Measurements from ENCODE around the gene CFAP97. TPM values are rescaled to one million over a fixed set of nuclear protein-coding genes. Genes with fewer than 3 reads are reported as not detected.

Gene CFAP97
- polyA plus RNA-seq, 1 experiment = 51.1 TPM

- ChIA-PET CTCF (no interaction called here), POLR2A (no interaction called here)
- no peaks in the 10 kb centered on the region for H3K9me3 ChIP-seq (ENCODE audit: control insufficient read depth, insufficient read depth, low read length)
- no peaks in the 10 kb centered on the region for H3K27me3 ChIP-seq (ENCODE audit: control insufficient read depth, insufficient read depth, low read length)
- TF ChIP-seq, protein P1, sequence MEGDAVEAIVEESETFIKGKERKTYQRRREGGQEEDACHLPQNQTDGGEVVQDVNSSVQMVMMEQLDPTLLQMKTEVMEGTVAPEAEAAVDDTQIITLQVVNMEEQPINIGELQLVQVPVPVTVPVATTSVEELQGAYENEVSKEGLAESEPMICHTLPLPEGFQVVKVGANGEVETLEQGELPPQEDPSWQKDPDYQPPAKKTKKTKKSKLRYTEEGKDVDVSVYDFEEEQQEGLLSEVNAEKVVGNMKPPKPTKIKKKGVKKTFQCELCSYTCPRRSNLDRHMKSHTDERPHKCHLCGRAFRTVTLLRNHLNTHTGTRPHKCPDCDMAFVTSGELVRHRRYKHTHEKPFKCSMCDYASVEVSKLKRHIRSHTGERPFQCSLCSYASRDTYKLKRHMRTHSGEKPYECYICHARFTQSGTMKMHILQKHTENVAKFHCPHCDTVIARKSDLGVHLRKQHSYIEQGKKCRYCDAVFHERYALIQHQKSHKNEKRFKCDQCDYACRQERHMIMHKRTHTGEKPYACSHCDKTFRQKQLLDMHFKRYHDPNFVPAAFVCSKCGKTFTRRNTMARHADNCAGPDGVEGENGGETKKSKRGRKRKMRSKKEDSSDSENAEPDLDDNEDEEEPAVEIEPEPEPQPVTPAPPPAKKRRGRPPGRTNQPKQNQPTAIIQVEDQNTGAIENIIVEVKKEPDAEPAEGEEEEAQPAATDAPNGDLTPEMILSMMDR (IDR thresholded peaks at IDR 0.05; ENCODE audit: low read depth, low read length) = no peak
- H3K4me3 ChIP-seq (ENCODE audit: low read depth, low read length) = no peak overlapping the region
- DNase-seq (ENCODE audit: low read depth, low spot score) = peak; percentile 30
- H3K27ac ChIP-seq (ENCODE audit: low read depth, low read length) = no peak overlapping the region
Measured at GRCh38 chr4:185238215-185238681, 34.4 kb upstream of the CFAP97 start.

DNA sequence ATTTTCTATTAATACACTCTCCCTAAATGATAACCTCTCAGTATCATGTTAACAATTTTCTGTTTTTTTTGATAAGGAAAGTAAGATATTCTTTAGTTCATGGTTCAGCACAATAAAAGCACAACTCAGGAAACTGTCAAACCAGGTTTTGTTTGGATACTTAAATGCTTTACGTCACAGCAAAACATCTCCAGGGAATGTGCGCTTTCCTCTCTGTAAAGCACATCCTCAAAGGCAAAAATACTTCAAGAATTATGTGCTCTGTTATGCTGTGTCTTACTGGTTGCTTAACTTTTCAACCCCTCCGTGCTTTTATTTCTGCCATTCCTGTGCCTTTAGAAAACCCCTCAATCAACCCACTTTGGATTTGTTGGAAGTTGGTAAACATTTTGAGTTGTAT is 33.4 kb upstream of the CFAP97 start:
- Histone ChIP-seq H3K27me3 (ENCODE audit: control insufficient read depth, insufficient read depth, low read length) (no peaks in the 10 kb centered on the region), H3K4me3 (ENCODE audit: low read depth, low read length) (no peak overlapping the region), H3K27ac (ENCODE audit: low read depth, low read length) (no peak overlapping the region), H3K9me3 (ENCODE audit: control insufficient read depth, insufficient read depth, low read length) (no peaks in the 10 kb centered on the region)
- ChIA-PET CTCF (no interaction called here), POLR2A (no interaction called here)
- no peak for DNase-seq (ENCODE audit: low read depth, low spot score)
- TF ChIP-seq, protein P1 (IDR thresholded peaks at IDR 0.05; ENCODE audit: low read depth, low read length) = no peak

DNA sequence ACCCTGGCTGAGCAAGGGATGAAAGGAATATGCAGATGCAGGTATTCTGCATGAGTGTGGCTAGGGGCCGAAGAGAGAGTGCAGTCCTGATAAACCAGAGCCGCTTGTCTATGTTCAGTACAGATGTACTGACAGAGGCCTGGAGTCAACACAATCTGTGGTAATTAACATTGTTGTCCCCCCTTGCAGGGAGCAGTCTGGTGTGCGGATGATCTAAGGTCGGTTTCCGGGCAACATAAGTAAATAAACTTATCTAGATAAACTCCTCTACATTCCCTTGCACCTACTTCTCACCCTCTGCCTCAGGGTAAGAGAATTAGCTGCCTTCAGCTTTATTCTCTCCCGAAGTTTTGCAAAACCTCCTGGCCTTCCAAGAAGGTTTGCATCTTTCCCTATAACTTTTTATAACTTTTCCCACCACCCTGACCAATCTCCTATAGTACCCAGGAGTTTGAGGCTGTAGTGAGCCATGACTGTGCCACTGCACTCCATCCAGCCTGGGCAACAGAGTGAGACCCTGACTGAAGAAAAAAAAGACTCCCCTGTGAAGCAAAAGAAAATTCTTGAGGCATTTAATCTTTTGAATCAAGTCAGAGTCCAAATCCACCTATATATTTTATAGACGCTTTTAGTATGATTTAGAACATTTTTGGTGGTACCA is 32.2 kb upstream of the CFAP97 start:
- no peak overlapping the region for H3K27ac ChIP-seq (ENCODE audit: low read depth, low read length)
- H3K4me3 ChIP-seq (ENCODE audit: low read depth, low read length) = no peak overlapping the region
- no peaks in the 10 kb centered on the region for H3K27me3 ChIP-seq (ENCODE audit: control insufficient read depth, insufficient read depth, low read length)
- CTCF ChIA-PET = interaction anchor here (0.6 kb wide), 1 partner anchor 21 kb away, joined by 9 read pairs; no protein-coding TSS in a partner anchor
- TF ChIP-seq, protein P1 (IDR thresholded peaks at IDR 0.05; ENCODE audit: low read depth, low read length) = no peak
- H3K9me3 ChIP-seq (ENCODE audit: control insufficient read depth, insufficient read depth, low read length) = no peaks in the 10 kb centered on the region
- POLR2A ChIA-PET = no interaction called here
- no peak for DNase-seq (ENCODE audit: low read depth, low spot score)

GRCh38 chr4:185235119-185235842 is 31.5 kb upstream of the CFAP97 start:
- Histone ChIP-seq H3K27me3 (ENCODE audit: control insufficient read depth, insufficient read depth, low read length) (no peaks in the 10 kb centered on the region), H3K9me3 (ENCODE audit: control insufficient read depth, insufficient read depth, low read length) (no peaks in the 10 kb centered on the region), H3K27ac (ENCODE audit: low read depth, low read length) (no peak overlapping the region), H3K4me3 (ENCODE audit: low read depth, low read length) (no peak overlapping the region)
- ChIA-PET POLR2A (no interaction called here), CTCF (no interaction called here)
- TF ChIP-seq, protein P1 (IDR thresholded peaks at IDR 0.05; ENCODE audit: low read depth, low read length) = no peak
- DNase-seq (ENCODE audit: low read depth, low spot score) = no peak

DNA sequence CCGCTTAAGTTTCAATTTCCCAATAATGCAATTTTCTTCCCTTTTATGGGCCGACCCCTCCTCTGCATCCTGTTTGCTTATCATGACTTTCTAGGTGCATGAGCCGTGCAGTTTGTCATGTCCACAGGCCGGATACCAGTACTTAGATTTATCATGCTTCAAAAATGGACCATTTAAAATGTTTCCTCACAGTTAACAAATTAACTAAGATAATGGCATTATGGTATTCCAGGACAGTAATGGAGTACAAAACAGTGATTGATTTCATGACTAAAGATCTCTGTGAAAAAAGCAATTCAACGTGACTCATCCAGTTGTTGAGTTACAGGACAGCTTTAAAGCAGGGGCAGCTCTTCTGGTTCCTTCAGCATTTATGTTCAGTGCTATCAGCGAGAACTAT is 28.6 kb upstream of the CFAP97 start:
- H3K9me3 ChIP-seq (ENCODE audit: control insufficient read depth, insufficient read depth, low read length) = no peaks in the 10 kb centered on the region
- H3K27ac ChIP-seq (ENCODE audit: low read depth, low read length) = no peak overlapping the region
- POLR2A ChIA-PET = no interaction called here
- no peaks in the 10 kb centered on the region for H3K27me3 ChIP-seq (ENCODE audit: control insufficient read depth, insufficient read depth, low read length)
- TF ChIP-seq, protein P1 (IDR thresholded peaks at IDR 0.05; ENCODE audit: low read depth, low read length) = no peak
- H3K4me3 ChIP-seq (ENCODE audit: low read depth, low read length) = no peak overlapping the region
- CTCF ChIA-PET = no interaction called here
- no peak for DNase-seq (ENCODE audit: low read depth, low spot score)

Measured in AG04450 (cell line).